Uterus (tissue), 2 donors: ENCODE measurements around the gene VPS35.

Source experiments
- POLR2A ChIP-seq, 2 donors: fragments of 450-650 bp; IDR thresholded peaks; one replicate each; pipeline ENCODE4 v1.6.1; 2016; ENCODE audit warnings: antibody characterized with exemption in 2 of 2, mild to moderate bottlenecking in 1 of 2, moderate library complexity in 1 of 2
- TF ChIP-seq, protein P1 (sequence below), 4 experiments: fragments of 200-600 bp in 2 of 4; fragments of 450-650 bp in 2 of 4; sonication (generic) in 2 of 4; IDR thresholded peaks; one replicate each; pipeline ENCODE4 v1.5.1; 2016 to 2019; ENCODE audit warnings: antibody characterized with exemption in 4 of 4, mild to moderate bottlenecking in 2 of 4, moderate library complexity in 1 of 4

DNA sequence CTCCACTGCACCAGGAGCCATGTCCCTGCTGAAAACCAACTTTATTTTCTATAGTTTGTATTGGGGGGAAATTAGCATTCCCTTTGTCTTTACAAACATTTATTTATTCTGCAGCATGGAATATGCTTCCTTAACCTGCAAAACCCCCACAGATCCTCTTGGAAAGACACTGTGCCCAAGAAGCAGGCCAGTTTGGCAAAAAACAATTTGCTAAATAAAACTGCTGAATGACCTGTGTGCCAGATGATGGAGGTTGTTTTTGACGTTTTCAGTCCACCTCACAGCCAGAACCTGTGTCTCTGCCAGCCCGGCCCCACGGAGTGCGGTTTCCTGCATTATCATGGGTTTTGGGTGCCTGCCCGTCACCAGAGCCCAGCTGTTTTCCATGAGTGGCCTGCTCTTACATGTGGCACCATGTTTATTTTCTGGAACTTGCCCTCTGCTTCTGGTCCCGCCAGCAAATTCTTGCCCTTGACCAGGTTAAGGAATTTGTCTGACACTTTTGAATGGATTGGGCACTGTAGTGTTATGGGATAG is 26.9 kb upstream of the VPS35 start:
- TF ChIP-seq, protein P1, sequence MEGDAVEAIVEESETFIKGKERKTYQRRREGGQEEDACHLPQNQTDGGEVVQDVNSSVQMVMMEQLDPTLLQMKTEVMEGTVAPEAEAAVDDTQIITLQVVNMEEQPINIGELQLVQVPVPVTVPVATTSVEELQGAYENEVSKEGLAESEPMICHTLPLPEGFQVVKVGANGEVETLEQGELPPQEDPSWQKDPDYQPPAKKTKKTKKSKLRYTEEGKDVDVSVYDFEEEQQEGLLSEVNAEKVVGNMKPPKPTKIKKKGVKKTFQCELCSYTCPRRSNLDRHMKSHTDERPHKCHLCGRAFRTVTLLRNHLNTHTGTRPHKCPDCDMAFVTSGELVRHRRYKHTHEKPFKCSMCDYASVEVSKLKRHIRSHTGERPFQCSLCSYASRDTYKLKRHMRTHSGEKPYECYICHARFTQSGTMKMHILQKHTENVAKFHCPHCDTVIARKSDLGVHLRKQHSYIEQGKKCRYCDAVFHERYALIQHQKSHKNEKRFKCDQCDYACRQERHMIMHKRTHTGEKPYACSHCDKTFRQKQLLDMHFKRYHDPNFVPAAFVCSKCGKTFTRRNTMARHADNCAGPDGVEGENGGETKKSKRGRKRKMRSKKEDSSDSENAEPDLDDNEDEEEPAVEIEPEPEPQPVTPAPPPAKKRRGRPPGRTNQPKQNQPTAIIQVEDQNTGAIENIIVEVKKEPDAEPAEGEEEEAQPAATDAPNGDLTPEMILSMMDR (IDR thresholded peaks at IDR 0.05): no peak
- no peak for TF ChIP-seq POLR2A (IDR thresholded peaks at IDR 0.05)
